Natural killer cell (primary cell): ENCODE data around the gene PPP2R3B. TPM values are rescaled to one million over a fixed set of nuclear protein-coding genes. Genes with fewer than 3 reads are reported as not detected.

Experiments
- ATAC-seq, 3 donors: fragments of 150-1000 bp in 2 of 3; fragments of 200-7000 bp in 1 of 3; cut with Tn5 transposase; 1 replicate in 1 of 3; 2 replicates in 2 of 3; pipeline ENCODE4 v1.10.0; 2021; ENCODE audit warnings: mild to moderate bottlenecking in 2 of 3, moderate library complexity in 2 of 3
- DNase-seq, 2 donors: peaks; one replicate each; pipeline versions ENCODE4 v3.0.0 to v3.0.0-alpha.2; 2013 to 2021; ENCODE audit warnings: mixed read lengths in 1 of 2
- H3K27ac ChIP-seq: one replicate; pipeline ENCODE4 v1.5.1; 2013; ENCODE audit warnings: mild to moderate bottlenecking, low read length
- H3K27me3 ChIP-seq: one replicate; pipeline ENCODE4 v1.6.1; 2013; ENCODE audit warnings: low read length; ENCODE audit not compliant: control insufficient read depth, insufficient read depth
- H3K36me3 ChIP-seq: one replicate; pipeline ENCODE4 v1.6.1; 2013; ENCODE audit warnings: low read length; ENCODE audit not compliant: control insufficient read depth, insufficient read depth
- H3K4me1 ChIP-seq: one replicate; pipeline ENCODE4 v1.6.1; 2013; ENCODE audit warnings: low read length; ENCODE audit not compliant: control insufficient read depth, insufficient read depth
- H3K4me3 ChIP-seq: one replicate; pipeline ENCODE4 v1.5.1; 2013; ENCODE audit warnings: low read length
- H3K9me3 ChIP-seq: one replicate; pipeline ENCODE4 v1.6.1; 2013; ENCODE audit warnings: low read length; ENCODE audit not compliant: control insufficient read depth, insufficient read depth
- H3K27ac Mint-ChIP-seq, 2 donors: one replicate each; pipeline ENCODE4 v1.8.0; 2022; ENCODE audit warnings: mild to moderate bottlenecking in 2 of 2, mixed read lengths in 2 of 2, moderate library complexity in 1 of 2
- H3K27me3 Mint-ChIP-seq, 2 donors: one replicate each; pipeline ENCODE4 v1.8.0; 2022; ENCODE audit warnings: low read depth in 2 of 2, mixed read lengths in 2 of 2
- H3K36me3 Mint-ChIP-seq: one replicate; pipeline ENCODE4 v1.8.0; 2022; ENCODE audit warnings: mixed read lengths
- H3K4me1 Mint-ChIP-seq, 2 donors: one replicate each; pipeline ENCODE4 v1.8.0; 2022; ENCODE audit warnings: mixed read lengths in 2 of 2
- H3K4me3 Mint-ChIP-seq: one replicate; pipeline ENCODE4 v1.8.0; 2022; ENCODE audit warnings: mild to moderate bottlenecking, moderate library complexity, mixed read lengths
- H3K9me3 Mint-ChIP-seq, 2 donors: one replicate each; pipeline ENCODE4 v1.8.0; 2022; ENCODE audit warnings: mixed read lengths in 2 of 2
- CTCF ChIP-seq: fragments of 200-600 bp; IDR thresholded peaks from one replicate; pipeline ENCODE4 v1.8.0; 2022; ENCODE audit warnings: antibody characterized with exemption
- WGBS: methylation state at CpG from one replicate; pipeline ENCODE4 v1.1.7; 2013; ENCODE audit warnings: missing lambda C conversion rate; ENCODE audit not compliant: insufficient coverage; 5-methylcytosine and 5-hydroxymethylcytosine counted together
- intact Hi-C: fragments of 100-400 bp; cut with micrococcal nuclease; formaldehyde crosslinking; loops from one replicate; pipeline ENCODE4 v1.14.2; 2022
- total RNA-seq, 4 donors: library from RNA; stranded (reverse); fragments of 120-200 nt in 1 of 4; gene quantifications; one replicate each; pipeline versions ENCODE4 v1.2.3 to v1.2.4, GENCODE V29; 2013 to 2022

Gene PPP2R3B
- total RNA-seq, 3 donors from 2014 or later (not counting 1 experiment from before 2014, with no cell fraction given): 14.0 to 19.4 (median 14.6) TPM

GRCh38 chrX:288561-288991, 98.1 kb downstream of the PPP2R3B start:
- ATAC-seq (no peak), DNase-seq (no peak)
- peaks cover 12% of the 10 kb centered on the region for H3K36me3 ChIP-seq
- H3K36me3 Mint-ChIP-seq: no peaks in the 10 kb centered on the region
- peaks cover 5% of the 10 kb centered on the region for H3K9me3 ChIP-seq
- H3K4me3 ChIP-seq: no peak overlapping the region
- H3K4me1 Mint-ChIP-seq: peaks cover 0 to 6% of the 10 kb centered on the region in 2 donors
- H3K4me1 ChIP-seq: peaks cover 6% of the 10 kb centered on the region
- H3K27ac ChIP-seq: no peak overlapping the region
- intact Hi-C loops: no loop called here
- H3K27me3 Mint-ChIP-seq: no peaks in the 10 kb centered on the region
- H3K9me3 Mint-ChIP-seq: no peaks in the 10 kb centered on the region
- H3K4me3 Mint-ChIP-seq: no peak overlapping the region
- WGBS: 94% methylated on average over 25 of the region's 25 CpGs
- H3K27me3 ChIP-seq: no peaks in the 10 kb centered on the region
- TF ChIP-seq CTCF: no peak
- no peak overlapping the region for H3K27ac Mint-ChIP-seq

GRCh38 chrX:287670-288069, 99.0 kb downstream of the PPP2R3B start:
- Histone ChIP-seq H3K36me3 (peaks cover 5% of the 10 kb centered on the region), H3K9me3 (no peaks in the 10 kb centered on the region), H3K4me1 (peaks cover 7% of the 10 kb centered on the region), H3K27me3 (no peaks in the 10 kb centered on the region), H3K27ac (no peak overlapping the region), H3K4me3 (no peak overlapping the region)
- Mint-ChIP-seq H3K27ac (no peak overlapping the region), H3K9me3 (no peaks in the 10 kb centered on the region), H3K4me3 (no peak overlapping the region), H3K4me1 (peaks cover 0 to 11% of the 10 kb centered on the region in 2 donors), H3K27me3 (no peaks in the 10 kb centered on the region), H3K36me3 (no peaks in the 10 kb centered on the region)
- ATAC-seq (no peak), DNase-seq (no peak)
- intact Hi-C loops: no loop called here
- no peak for TF ChIP-seq CTCF
- WGBS: 93% methylated on average over 7 of the region's 7 CpGs

GRCh38 chrX:285076-285677, 101.5 kb downstream of the PPP2R3B start:
- intact Hi-C loops: no loop called here
- TF ChIP-seq CTCF: no peak
- no peak for ATAC-seq
- Histone ChIP-seq H3K4me1 (peaks cover 12% of the 10 kb centered on the region), H3K27ac (no peak overlapping the region), H3K36me3 (peaks cover 5% of the 10 kb centered on the region), H3K9me3 (no peaks in the 10 kb centered on the region), H3K4me3 (no peak overlapping the region), H3K27me3 (no peaks in the 10 kb centered on the region)
- DNase-seq: no peak
- Mint-ChIP-seq H3K36me3 (no peaks in the 10 kb centered on the region), H3K27ac (no peak overlapping the region), H3K4me1 (peaks cover 0 to 11% of the 10 kb centered on the region in 2 donors), H3K9me3 (no peaks in the 10 kb centered on the region), H3K27me3 (no peaks in the 10 kb centered on the region), H3K4me3 (no peak overlapping the region)
- WGBS: 98% methylated on average over 13 of the region's 13 CpGs

Other genes with a start within 250 kb of the PPP2R3B start
- 10 to 100 TPM; 16.3 to 20.9 (median 16.6) TPM for gene PLCXD1, start 105.5 kb downstream of the PPP2R3B start, total RNA-seq
- 10 to 100 TPM; 46.9 to 62.8 (median 49.8) TPM for gene GTPBP6, start 68.1 kb downstream of the PPP2R3B start, total RNA-seq
- gene SHOX, start 243.9 kb upstream of the PPP2R3B start, total RNA-seq: not detected